Testis (tissue), 3 donors: ENCODE data around the gene APEX1. TPM values are rescaled to one million over a fixed set of nuclear protein-coding genes. Genes with fewer than 3 reads are reported as not detected.
A peak's percentile ranks its signal among the peaks of the same experiment; 100 is the strongest.

Source experiments
- DNase-seq: peaks from one replicate; pipeline ENCODE4 v3.0.0-alpha.2; 2019
- H3K27ac ChIP-seq, 2 donors: fragments of 200-600 bp; sonication (generic); one replicate each; pipeline ENCODE4 v1.5.1; 2019
- H3K27me3 ChIP-seq: fragments of 200-600 bp; sonication (generic); one replicate; pipeline ENCODE4 v1.5.1; 2019
- H3K36me3 ChIP-seq: fragments of 200-600 bp; sonication (generic); one replicate; pipeline ENCODE4 v1.5.1; 2017; ENCODE audit warnings: low read depth; ENCODE audit errors: missing control alignments
- H3K4me1 ChIP-seq: fragments of 200-600 bp; sonication (generic); one replicate; pipeline ENCODE4 v1.5.1; 2019
- H3K4me3 ChIP-seq, 2 donors: fragments of 200-600 bp; sonication (generic); one replicate each; pipeline ENCODE4 v1.5.1; 2017 to 2019
- H3K9me3 ChIP-seq: fragments of 200-600 bp; sonication (generic); one replicate; pipeline ENCODE4 v1.5.1; 2017
- CTCF ChIP-seq, 3 experiments: fragments of 450-650 bp in 2 of 3; fragments of 200-600 bp in 1 of 3; sonication (generic) in 1 of 3; IDR thresholded peaks; one replicate each; pipeline ENCODE4 v1.5.1; 2016 to 2019; ENCODE audit warnings: antibody characterized with exemption in 3 of 3, mild to moderate bottlenecking in 2 of 3, moderate library complexity in 1 of 3
- POLR2A ChIP-seq: fragments of 450-650 bp; IDR thresholded peaks from one replicate; pipeline ENCODE4 v1.6.1; 2017; ENCODE audit warnings: antibody characterized with exemption, mild to moderate bottlenecking, moderate library complexity
- whole genome bisulfite sequencing, 2 donors: methylation state at CpG; one replicate each; pipeline ENCODE4 v1.1.5; 2018; 5-methylcytosine and 5-hydroxymethylcytosine counted together
- intact Hi-C: fragments of 100-400 bp; cut with DNase I; formaldehyde crosslinking; loops from one replicate; pipeline ENCODE4 v1.15.1; 2023; ENCODE audit warnings: low total_unique reads
- polyA plus RNA-seq: library from polyadenylated mRNA; stranded (reverse); fragments of 350-450 nt; fragmentation: Illumina TruSeq; extraction: RNeasy Lipid Tissue Mini Kit (QIAGEN cat#74804); gene quantifications from one replicate; pipeline ENCODE4 v1.2.3, GENCODE V29; 2014; ENCODE audit warnings: low read depth, low replicate concordance; ENCODE audit not compliant: insufficient read depth
- total RNA-seq, 2 donors: library from RNA; depleted of rRNA; stranded (reverse); fragments of >200 nt; gene quantifications; one replicate each; pipeline ENCODE4 v1.2.3, GENCODE V29; 2016

Gene APEX1
- total and polyA plus RNA-seq, 3 donors from 2014 or later = 56.7 to 76.2 (median 67.8) TPM

DNA sequence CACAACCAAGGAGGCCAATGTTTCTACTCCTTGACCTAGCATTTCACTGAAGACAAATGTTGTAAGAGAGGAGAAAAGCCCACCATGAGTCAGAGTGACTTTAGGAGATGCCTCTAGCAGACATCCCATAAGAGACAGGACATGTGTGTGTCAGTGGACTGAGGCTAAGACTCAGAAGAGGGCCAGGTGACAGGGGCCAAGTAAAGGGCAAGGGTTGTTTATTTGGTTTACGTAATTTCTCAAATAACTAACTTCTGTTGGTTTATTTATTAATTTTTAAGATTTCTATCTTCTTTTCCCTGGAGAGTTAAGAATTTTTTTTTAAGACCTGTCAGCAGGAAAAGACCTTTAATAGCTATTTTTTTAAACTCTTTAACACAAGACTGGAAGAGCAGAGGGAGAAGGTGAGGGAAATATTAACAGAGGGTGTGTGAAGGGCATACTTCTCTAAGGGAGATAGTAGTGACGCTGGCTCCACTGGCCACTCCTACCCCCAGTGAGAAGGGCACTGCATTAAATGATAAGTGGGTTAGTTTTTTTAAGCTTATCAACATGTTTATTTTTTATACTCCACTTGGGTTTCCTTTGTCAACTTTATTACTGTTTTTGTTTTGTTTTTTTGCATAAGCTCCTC is 17.6 kb downstream of the APEX1 start:
- WGBS, 2 donors = 80 to 88% methylated on average over 2 of the region's 2 CpGs
- Histone ChIP-seq H3K36me3 (no peaks in the 10 kb centered on the region), H3K27me3 (no peaks in the 10 kb centered on the region), H3K27ac (no peak overlapping the region), H3K4me1 (peaks cover 7% of the 10 kb centered on the region), H3K4me3 (no peak overlapping the region), H3K9me3 (no peaks in the 10 kb centered on the region)
- TF ChIP-seq POLR2A = no peak
- TF ChIP-seq CTCF (IDR thresholded peaks at IDR 0.05) = no peak
- intact Hi-C loops = no loop called here
- DNase-seq = no peak

GRCh38 chr14:20476776-20477175 is 21.8 kb downstream of the APEX1 start:
- Histone ChIP-seq H3K4me1 (peaks cover 12% of the 10 kb centered on the region), H3K27me3 (no peaks in the 10 kb centered on the region), H3K9me3 (no peaks in the 10 kb centered on the region), H3K27ac (peak overlapping the region in 1 of 2 donors; percentile 53), H3K36me3 (no peaks in the 10 kb centered on the region), H3K4me3 (no peak overlapping the region)
- intact Hi-C loops = no loop called here
- no peak for DNase-seq
- TF ChIP-seq CTCF (IDR thresholded peaks at IDR 0.05) (no peak), POLR2A (no peak)
- WGBS, 2 donors = 82 to 84% methylated on average over 5 of the region's 5 CpGs

GRCh38 chr14:20477211-20477876 is 22.3 kb downstream of the APEX1 start:
- H3K27me3 ChIP-seq = no peaks in the 10 kb centered on the region
- peak overlapping the region; percentile 44 to 53 for H3K27ac ChIP-seq
- intact Hi-C loops = no loop called here
- H3K9me3 ChIP-seq = no peaks in the 10 kb centered on the region
- WGBS, 2 donors = 29 to 52% methylated on average over 1 of the region's 1 CpG
- H3K4me3 ChIP-seq = no peak overlapping the region
- peak; percentile 55 for DNase-seq
- no peaks in the 10 kb centered on the region for H3K36me3 ChIP-seq
- H3K4me1 ChIP-seq = peaks cover 12% of the 10 kb centered on the region
- TF ChIP-seq CTCF (IDR thresholded peaks at IDR 0.05) (no peak), POLR2A (no peak)

GRCh38 chr14:20478894-20479293 is 23.9 kb downstream of the APEX1 start:
- no peaks in the 10 kb centered on the region for H3K36me3 ChIP-seq
- no peak for DNase-seq
- no peaks in the 10 kb centered on the region for H3K27me3 ChIP-seq
- no peaks in the 10 kb centered on the region for H3K9me3 ChIP-seq
- no peak overlapping the region for H3K4me3 ChIP-seq
- H3K4me1 ChIP-seq = peaks cover 12% of the 10 kb centered on the region
- WGBS, 2 donors = 80 to 92% methylated on average over 2 of the region's 2 CpGs
- TF ChIP-seq POLR2A = no peak
- no peak for TF ChIP-seq CTCF (IDR thresholded peaks at IDR 0.05)
- intact Hi-C loops = no loop called here
- no peak overlapping the region for H3K27ac ChIP-seq

DNA sequence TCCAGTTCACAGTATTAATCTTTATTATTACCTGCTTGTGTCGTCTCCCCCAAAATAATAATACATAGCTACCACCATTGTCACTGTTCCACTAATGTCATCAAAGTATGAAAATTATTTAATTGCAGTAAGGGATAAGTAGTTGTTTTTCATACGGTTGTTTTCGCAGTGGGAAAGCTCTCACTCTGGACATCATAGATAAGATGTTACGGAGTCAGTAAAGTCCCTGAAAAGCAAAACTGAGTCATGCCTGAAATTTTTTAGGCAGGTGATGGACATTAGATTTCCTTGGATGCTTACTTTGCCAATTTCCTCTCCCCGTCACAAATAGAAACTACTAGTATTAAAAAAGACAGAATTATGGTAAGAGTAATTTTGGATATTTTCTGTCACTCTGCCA is 27.4 kb downstream of the APEX1 start:
- no peak overlapping the region for H3K27ac ChIP-seq
- no peak for DNase-seq
- TF ChIP-seq CTCF (IDR thresholded peaks at IDR 0.05) (no peak), POLR2A (no peak)
- no peaks in the 10 kb centered on the region for H3K27me3 ChIP-seq
- H3K36me3 ChIP-seq = no peaks in the 10 kb centered on the region
- H3K9me3 ChIP-seq = no peaks in the 10 kb centered on the region
- intact Hi-C loops = no loop called here
- no peak overlapping the region for H3K4me3 ChIP-seq
- H3K4me1 ChIP-seq = peaks cover 8% of the 10 kb centered on the region
- WGBS, 2 donors = 72 to 87% methylated on average over 5 of the region's 5 CpGs
